ENCODE results near the gene PDXK.

Gene PDXK

GRCh38 chr21:43726686-43727518 is 8.0 kb downstream of the PDXK start:
- DNase-seq = no peak

- no peak for DNase-seq
These were observed 8.7 kb downstream of the PDXK start for GRCh38 chr21:43727519-43728153.

DNA sequence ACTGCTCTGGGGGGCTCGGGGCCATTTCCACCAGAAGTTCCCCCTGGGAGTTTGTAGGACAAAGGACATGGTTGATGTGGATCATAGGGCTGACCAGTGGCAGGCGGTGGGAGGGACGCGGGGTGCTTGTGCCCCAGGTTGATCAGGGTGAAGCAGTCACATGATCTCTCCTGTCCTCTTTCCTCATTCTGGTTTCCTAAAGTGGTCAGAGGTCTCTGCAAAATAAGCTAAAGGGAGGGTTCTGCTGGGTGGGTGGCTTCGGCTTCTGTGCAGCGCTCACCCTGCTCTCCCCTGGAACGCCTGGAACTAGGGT is 9.2 kb downstream of the PDXK start:
- no peak for DNase-seq

- DNase-seq = peak; percentile 95
These were observed 9.8 kb downstream of the PDXK start for GRCh38 chr21:43728467-43729390.

- no peak for DNase-seq
These were observed 12.5 kb downstream of the PDXK start for GRCh38 chr21:43731476-43731875.

DNA sequence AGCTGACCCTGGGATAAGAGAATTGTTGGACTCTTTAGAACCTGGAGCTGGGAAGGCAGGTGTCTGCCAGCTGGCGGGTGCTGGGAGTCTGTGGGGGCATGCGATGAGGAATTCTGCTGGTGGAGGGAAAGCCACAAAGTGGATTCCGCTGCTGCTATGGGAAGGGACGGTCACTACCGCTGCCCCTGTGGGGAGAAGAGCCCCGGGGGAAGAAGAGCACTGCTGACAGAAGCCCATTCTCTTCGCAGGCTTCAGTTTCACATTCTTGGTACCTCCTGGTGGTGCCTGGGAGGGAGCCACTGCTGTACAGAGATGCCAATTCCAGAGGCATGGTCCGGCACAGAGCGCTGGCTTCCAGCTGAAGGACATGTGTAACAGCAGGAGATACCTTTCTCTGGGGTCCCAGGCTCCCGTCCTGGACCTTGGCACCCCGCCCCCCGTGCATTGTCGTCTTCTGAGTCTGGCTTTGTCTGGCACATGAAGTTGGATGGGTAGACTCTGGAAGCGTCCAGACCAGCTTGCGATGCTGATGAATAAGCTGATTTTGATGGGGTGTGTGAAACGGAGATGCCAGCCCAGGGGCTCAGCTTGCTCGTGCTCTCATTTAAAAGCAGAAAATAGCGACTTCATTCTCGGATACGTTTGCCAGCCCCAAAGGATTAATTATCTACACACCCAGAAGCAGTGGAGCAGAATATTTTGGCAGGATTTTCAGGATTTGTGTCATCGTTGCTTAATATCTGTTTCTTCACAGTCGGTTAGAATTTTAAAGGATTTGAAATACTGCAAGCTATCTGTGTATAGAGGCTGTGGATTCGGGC is 13.2 kb downstream of the PDXK start:
- DNase-seq = no peak

DNA sequence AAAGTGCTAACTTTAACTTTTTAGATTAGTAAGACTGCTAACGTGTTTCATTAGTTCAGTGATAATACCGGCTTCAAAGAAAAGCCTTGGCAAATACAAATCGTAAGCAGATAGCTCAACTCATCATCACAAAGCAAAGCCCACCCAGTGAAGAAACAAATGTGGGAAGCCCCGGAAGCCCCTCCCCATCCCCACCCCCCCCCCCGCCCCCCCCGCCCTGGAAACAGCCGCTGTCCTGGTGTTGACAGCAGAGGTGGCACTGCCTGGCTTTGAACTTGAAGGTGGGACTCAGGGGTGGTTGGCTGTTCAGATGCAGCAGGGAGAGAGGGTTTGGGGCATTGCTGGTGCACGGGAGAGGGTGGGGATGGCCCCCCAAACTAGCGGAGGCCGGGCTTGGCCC is 14.1 kb downstream of the PDXK start:
- DNase-seq = no peak

DNA sequence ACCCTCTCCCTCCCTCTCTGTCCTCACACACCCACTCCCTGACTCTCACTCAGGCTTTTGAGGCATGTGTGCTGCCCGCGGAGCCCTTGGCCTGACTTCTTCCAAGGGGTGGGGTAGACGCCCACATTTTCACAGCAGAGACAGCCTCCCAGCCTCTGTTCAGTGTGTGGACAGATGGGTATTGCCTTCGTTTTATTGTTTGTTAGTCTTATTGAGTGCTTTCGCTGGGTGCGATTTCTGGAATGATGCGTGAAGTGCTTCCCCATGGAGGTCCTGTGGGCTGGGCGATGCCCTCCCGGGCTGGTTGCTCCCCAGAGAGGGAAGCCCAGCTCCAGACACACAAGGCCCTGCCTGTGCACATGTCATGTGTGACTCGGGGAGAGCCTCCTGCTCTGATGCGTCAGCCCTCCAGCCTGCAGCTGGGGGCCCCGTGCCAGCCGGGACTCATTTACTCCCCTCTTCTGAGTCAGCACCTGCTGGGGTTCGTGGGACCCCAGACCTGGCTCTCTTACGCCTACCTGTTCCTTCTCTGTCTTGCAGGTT is 14.7 kb downstream of the PDXK start:
- no peak for DNase-seq

GRCh38 chr21:43734131-43734927 is 15.4 kb downstream of the PDXK start:
- no peak for DNase-seq

- DNase-seq = no peak
These were observed 15.9 kb downstream of the PDXK start for GRCh38 chr21:43734928-43735229.

DNA sequence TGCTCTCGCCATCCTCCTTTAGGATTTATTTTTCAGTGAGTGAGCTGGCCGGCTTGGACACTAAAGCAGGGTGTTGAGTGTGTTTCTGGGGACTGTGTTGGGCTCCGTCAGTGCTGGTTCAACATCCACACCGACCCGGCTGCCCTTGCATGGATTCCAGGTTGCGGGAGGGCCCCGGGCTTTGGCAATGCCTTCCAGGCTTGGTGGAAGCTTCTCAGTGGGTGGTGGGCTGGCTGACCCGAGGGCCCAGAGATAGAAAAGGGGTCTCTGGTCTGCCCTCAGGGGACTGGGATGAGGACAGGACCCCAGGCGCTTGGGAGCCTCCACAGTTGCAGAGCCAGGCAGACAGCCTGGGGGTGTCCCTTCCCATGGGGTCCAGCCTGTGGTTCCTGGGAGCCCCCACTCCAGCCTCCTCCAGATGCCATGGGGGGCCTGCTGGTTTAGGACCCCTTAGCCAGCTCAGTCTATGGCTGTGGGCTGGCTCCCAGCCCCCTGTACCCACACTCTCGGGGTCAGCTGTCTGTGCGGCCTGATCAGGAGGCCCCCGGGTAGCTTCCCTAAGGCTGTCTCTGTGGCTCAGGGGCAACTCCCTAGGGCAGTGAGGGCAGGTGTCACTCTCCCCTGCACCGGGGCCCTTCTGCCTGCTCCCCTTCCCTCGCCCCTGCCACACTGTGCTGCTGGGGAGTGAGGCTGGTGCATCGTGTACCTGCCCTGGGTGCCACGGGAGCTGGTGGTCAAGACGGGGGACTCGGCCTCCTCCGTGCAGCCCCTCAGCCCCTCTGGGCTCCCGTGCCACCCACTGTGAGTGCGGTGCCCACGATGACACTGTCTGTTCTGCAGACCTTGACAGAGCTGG is 16.5 kb downstream of the PDXK start:
- no peak for DNase-seq

DNA sequence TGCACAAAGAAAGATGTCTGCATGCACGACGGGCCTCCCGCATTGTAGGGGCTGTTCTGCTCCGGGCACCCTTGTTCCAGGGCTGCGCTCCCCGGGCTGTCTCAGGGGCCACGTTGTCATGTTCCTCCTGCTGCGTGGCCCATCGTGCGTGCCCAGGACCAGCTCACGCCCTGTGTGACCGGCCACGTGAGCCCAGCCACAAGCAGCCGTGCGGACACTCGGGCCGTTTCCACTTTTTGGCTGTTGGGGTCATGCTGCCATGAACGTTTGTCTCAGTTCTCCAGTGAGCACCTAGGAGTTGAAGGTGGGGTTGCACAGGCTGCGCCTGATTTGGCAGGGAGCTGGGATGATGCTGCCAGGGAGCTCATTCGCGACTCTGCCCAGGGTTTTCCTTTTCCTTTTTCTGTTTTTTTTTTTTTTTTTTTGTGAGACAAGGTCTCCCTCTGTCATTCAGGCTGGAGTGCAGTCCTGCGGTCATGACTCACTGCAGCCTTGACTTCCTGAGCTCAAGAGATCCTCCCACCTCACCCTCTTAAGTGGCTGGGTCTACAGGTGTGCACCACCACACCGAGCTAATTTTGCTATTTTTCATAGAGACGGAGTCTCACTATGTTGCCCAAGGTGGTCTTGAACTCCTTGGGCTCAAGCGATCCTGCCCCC is 17.4 kb downstream of the PDXK start:
- DNase-seq = no peak

- DNase-seq = no peak
These were observed 18.4 kb downstream of the PDXK start for GRCh38 chr21:43737158-43737950.

DNA sequence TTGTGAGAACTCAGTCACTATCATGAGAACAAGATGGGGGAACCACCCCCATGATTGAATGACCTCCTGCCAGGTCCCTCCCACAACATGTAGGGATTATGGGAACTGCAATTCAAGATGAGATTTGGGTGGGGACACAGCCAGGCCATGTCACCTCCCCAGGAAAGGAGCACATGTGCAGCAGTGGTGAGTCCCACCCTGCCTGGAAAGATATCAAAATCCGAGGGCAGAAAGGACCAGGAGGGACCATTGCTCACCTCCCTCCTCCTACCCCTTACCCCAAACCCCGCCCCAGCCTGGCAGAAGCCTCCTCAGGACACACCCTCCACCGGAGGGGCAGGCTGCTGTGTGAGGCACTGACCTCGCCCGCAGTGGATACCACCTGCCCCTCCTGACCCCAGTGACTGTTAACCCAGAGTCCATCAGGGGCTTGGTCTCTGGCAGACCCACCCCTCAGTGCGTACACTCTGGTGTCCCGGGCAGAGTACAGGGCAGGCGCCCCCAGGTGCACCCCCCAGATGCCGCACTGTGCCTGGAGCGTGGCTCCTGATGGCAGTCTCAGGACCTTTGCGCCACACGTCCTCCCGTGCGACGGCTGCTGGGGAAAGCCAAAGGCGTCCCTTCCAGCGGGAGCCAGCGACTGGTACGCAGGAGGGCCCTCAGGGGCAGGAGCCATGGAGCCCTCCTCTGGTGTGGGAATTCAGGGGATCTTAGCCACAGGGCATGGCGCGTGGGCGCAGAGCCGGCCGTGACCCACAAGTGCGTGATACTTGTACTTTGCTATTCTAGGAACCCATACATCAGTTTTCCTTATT is 20.9 kb downstream of the PDXK start:
- DNase-seq = no peak

DNA sequence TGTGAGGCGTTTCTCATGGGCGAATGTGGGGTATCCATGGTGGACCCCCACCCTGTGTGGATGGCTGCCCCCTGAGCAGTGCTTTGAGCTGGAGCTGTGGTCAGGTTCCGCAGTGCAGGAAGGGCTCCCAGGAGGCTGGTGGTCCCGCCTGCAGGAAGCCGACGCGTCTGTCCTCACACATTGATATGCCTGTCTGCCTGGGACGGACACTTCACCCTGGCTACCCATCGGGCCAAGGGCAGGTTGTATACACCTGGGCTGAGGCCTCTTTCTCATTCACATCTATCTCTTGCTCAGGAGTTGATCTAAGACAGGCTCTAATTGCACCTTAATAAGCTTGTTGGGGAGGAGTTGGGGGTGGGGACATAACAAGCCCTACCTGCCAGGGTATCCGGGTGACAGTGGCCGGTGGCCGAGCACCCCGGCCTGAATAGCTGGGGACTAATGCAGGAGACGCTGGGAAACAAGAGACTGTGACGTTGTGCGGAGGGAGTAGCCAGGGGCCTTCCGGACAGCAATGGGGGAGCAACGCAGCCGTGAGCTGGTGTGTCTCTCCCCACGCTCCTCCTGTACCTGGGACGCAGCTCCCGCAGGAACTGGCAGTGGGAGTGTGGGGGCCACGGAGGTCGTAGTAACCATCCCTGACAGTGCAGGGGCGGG is 21.7 kb downstream of the PDXK start:
- peak; percentile 58 for DNase-seq

GRCh38 chr21:43741423-43742096 is 22.6 kb downstream of the PDXK start:
- DNase-seq = no peak

DNA sequence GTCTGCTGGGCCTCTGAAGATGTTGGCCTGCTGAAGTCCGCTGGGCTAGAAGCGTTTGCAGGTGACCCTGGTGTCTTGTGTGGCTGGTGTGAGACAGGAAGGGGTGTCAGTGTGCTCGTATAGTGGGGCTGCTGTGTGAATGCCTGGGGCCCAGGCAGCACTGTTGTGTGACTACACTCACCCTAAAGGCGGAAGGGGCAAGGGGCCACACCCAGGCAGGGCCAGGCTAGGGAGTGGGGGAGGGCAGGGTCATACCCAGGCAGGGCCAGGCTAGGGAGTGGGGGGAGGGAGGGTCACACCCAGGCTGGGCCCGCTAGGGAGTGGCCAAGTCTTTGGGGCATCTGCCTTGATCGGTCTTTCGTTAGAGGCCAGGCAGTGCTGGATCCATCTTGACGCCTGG is 25.0 kb downstream of the PDXK start:
- no peak for DNase-seq

Data from T1000 (cell line).